K562 (cell line): ENCODE measurements around the gene TRIM65. TPM values are rescaled to one million over a fixed set of nuclear protein-coding genes. Genes with fewer than 3 reads are reported as not detected.

Experiments
- ARID2 ChIP-seq: fragments of 450-650 bp; IDR thresholded peaks from 2 replicates; pipeline ENCODE4 v1.6.1; 2017; ENCODE audit warnings: antibody characterized with exemption, mild to moderate bottlenecking
- BDP1 ChIP-seq: IDR thresholded peaks from 3 replicates; pipeline ENCODE4 v1.6.1; 2011; ENCODE audit not compliant: insufficient read length, insufficient read depth
- CBX2 ChIP-seq: fragments of 200-600 bp; sonication (generic); IDR thresholded peaks from one replicate; pipeline ENCODE4 v1.6.1; 2012; ENCODE audit warnings: mild to moderate bottlenecking, low read length, inconsistent platforms; ENCODE audit not compliant: insufficient read depth, poor library complexity, severe bottlenecking
- CEBPG ChIP-seq, 3 experiments: fragments of 200-800 bp in 1 of 3; sonication (Bioruptor generic) in 1 of 3; sonication (generic) in 1 of 3; formaldehyde crosslinking in 1 of 3; IDR thresholded peaks in 2 of 3; conservative IDR thresholded peaks in 1 of 3; 2 replicates each; pipeline versions ENCODE4 v1.6.1 to v1.8.0; 2016 to 2022; ENCODE audit warnings: missing compliant biosample characterization in 2 of 3, missing genetic modification characterization in 2 of 3, mild to moderate bottlenecking in 1 of 3, missing genetic modification reagents in 1 of 3
- CREB3 ChIP-seq: fragments of 450-650 bp; conservative IDR thresholded peaks from 2 replicates; pipeline ENCODE4 v1.6.1; 2016; ENCODE audit warnings: missing genetic modification characterization, low read depth, mild to moderate bottlenecking, missing compliant biosample characterization, moderate library complexity
- EP300 ChIP-seq: IDR thresholded peaks from 2 replicates; pipeline ENCODE4 v1.6.1; 2012; ENCODE audit warnings: low read length, improper control_type of control experiment
- IFI16 ChIP-seq: fragments of 250-450 bp; sonication (Bioruptor Pico); IDR thresholded peaks from 2 replicates; pipeline ENCODE4 v2.1.2; 2022; ENCODE audit warnings: mild to moderate bottlenecking, inconsistent platforms
- MCM7 ChIP-seq, 2 experiments: fragments of 450-650 bp; IDR thresholded peaks; 2 replicates each; pipeline ENCODE4 v1.6.1; 2016 to 2018
- MITF ChIP-seq: IDR thresholded peaks from 2 replicates; pipeline ENCODE4 v1.6.1; 2014; ENCODE audit warnings: antibody characterized with exemption
- POLR3G ChIP-seq: IDR thresholded peaks from 2 replicates; pipeline ENCODE4 v1.6.1; 2011; ENCODE audit not compliant: insufficient read length, insufficient replicate concordance; ENCODE audit errors: extremely low read depth
- RAD51 ChIP-seq: fragments of 450-650 bp; IDR thresholded peaks from 2 replicates; pipeline ENCODE4 v1.7.1; 2016; ENCODE audit warnings: low read depth, mild to moderate bottlenecking, borderline replicate concordance
- SMARCA5 ChIP-seq: fragments of 450-650 bp; IDR thresholded peaks from 2 replicates; pipeline ENCODE4 v1.6.1; 2016
- SPI1 ChIP-seq: IDR thresholded peaks from 2 replicates; pipeline ENCODE4 v1.6.1; 2011; ENCODE audit warnings: low read depth, low read length, control low read depth, borderline replicate concordance
- STAT5A ChIP-seq: IDR thresholded peaks from 2 replicates; pipeline ENCODE4 v1.6.1; 2012; ENCODE audit warnings: low read length, inconsistent platforms, borderline replicate concordance
- TAF7 ChIP-seq: fragments of 450-650 bp; IDR thresholded peaks from 2 replicates; pipeline ENCODE4 v1.6.1; 2016; ENCODE audit warnings: missing genetic modification characterization, missing compliant biosample characterization
- TRIM28 ChIP-seq: fragments of 450-650 bp; IDR thresholded peaks from 2 replicates; pipeline ENCODE4 v1.6.1; 2017
- ZBTB17 ChIP-seq: fragments of 450-650 bp; formaldehyde crosslinking; IDR thresholded peaks from 2 replicates; pipeline ENCODE4 v1.4.0; 2020; ENCODE audit warnings: mild to moderate bottlenecking
- ZNF143 ChIP-seq: sonication (generic); formaldehyde crosslinking; IDR thresholded peaks from 2 replicates; pipeline ENCODE4 v1.9.0; 2022; ENCODE audit warnings: mild to moderate bottlenecking, missing genetic modification reagents
- ZNF253 ChIP-seq: fragments of 250-450 bp; sonication (Bioruptor Pico); conservative IDR thresholded peaks from 2 replicates; pipeline ENCODE4 v1.6.1; 2021; ENCODE audit warnings: mild to moderate bottlenecking
- ZNF780A ChIP-seq: fragments of 250-450 bp; sonication (Bioruptor Pico); IDR thresholded peaks from 2 replicates; pipeline ENCODE4 v1.5.0; 2021; ENCODE audit warnings: mild to moderate bottlenecking
- ZNF79 ChIP-seq: fragments of 250-450 bp; sonication (Bioruptor Pico); IDR thresholded peaks from 2 replicates; pipeline ENCODE4 v1.4.0; 2020; ENCODE audit warnings: low read depth, mild to moderate bottlenecking, moderate library complexity
- polyA plus RNA-seq, 8 experiments: library from polyadenylated mRNA; depleted of rRNA in 4 of 8; stranded (reverse) in 5 of 8; unstranded in 3 of 8; fragments of >200 nt; fragmentation: Nextera tagmentation in 2 of 8; fragmentation: Illumina TruSeq in 1 of 8; extraction: Ambion mirVana in 2 of 8; extraction: Trizol in 1 of 8; gene quantifications; 2 replicates each; pipeline versions ENCODE4 v1.2.1 to v1.2.3, GENCODE V29; 2011 to 2014; ENCODE audit warnings: inconsistent platforms in 1 of 8, missing spikeins in 1 of 8
- total RNA-seq, 7 experiments: library from RNA; depleted of rRNA in 6 of 7; stranded (reverse); fragments of >200 nt in 6 of 7; fragmentation: Illumina TruSeq in 2 of 7; extraction: Trizol in 2 of 7; gene quantifications; 2 replicates each; pipeline versions ENCODE4 v1.2.1 to v1.2.3, GENCODE V29; 2011 to 2021; ENCODE audit warnings: low replicate concordance in 1 of 7
- TF ChIP-seq, protein P1 (sequence below): fragments of 250-450 bp; sonication (Bioruptor Pico); IDR thresholded peaks from 2 replicates; pipeline ENCODE4 v1.8.0; 2022; ENCODE audit warnings: moderate library complexity, mild to moderate bottlenecking, inconsistent platforms
- TF ChIP-seq, protein P2 (sequence below): IDR thresholded peaks from 2 replicates; pipeline ENCODE4 v1.6.1; 2012; ENCODE audit warnings: low read depth, low read length, improper control_type of control experiment, borderline replicate concordance

TRIM65 gene
- total and polyA plus RNA-seq, 9 of the 15 experiments (the other 6 are each of a cell fraction or from before 2014, with no cell fraction given), result 2.8 to 45.7 (median 22.9) TPM

DNA sequence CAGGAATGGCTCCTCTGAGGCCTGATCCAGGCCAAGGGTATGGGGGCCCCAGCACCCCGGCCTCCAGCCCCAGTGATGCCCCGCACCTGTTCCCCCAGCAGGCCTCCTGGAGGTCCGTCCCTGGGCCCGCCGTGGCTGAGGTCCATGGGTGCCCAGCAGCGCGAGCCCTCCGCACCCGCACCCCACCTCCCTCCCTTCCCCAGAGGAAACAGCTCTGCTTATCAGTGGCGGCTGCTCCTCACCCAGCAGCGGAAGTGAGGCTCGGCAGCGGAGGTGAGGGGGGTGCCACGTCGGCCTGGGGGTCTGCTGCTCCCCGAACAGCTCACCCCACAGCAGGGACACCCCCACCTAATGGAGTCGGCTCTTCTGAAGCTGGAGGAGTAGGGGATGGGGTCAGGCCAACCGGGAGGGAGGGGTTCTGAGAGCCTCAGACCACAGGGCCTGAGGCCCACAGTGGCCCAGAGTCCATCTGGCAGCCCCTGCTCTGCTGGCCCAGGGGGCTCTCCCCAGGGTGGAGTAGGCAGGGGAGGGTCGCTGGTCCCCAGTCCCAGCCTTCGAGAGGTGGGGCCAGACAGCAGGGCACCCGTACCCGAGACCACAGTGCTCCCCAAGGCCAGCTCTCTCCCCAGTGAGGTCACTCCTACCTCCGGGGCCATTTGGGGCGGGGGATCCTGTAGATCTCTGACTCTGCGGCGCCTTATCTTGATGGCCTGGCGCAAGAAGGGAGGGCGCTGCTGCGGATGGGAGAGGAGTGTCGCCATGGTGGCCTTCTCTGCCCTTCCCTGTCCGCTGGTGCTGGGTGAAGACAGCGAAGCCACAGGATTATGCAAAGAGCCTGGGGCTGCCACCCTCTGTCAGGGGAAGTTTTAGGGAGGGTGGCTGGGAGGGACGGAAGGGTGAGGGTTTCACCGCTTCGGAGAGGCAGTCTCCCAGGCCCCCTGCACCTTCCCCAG lies 52.9 kb downstream of the TRIM65 start, which contains the start of gene UNC13D (continued):
- TF ChIP-seq, protein P1, sequence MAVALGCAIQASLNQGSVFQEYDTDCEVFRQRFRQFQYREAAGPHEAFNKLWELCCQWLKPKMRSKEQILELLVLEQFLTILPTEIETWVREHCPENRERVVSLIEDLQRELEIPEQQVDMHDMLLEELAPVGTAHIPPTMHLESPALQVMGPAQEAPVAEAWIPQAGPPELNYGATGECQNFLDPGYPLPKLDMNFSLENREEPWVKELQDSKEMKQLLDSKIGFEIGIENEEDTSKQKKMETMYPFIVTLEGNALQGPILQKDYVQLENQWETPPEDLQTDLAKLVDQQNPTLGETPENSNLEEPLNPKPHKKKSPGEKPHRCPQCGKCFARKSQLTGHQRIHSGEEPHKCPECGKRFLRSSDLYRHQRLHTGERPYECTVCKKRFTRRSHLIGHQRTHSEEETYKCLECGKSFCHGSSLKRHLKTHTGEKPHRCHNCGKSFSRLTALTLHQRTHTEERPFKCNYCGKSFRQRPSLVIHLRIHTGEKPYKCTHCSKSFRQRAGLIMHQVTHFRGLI (CRISPR knock-in tag), result no peak
- TF ChIP-seq TAF7 (peak; percentile 37; the same call in 1 of the 2 replicates), SMARCA5 (no peak), IFI16 (CRISPR knock-in tag) (no peak), MITF (no peak), CREB3 (no peak; the same call in none of the 2 replicates), CBX2 (no peak), EP300 (no peak; the same call in 1 of the 2 replicates), POLR3G (no peak), ZNF253 (CRISPR knock-in tag) (no peak), CEBPG (CRISPR knock-in tag; IDR thresholded peaks at IDR 0.05) (peak; percentile 46; the same call in 1 of the 2 replicates), CEBPG (tag; conservative IDR thresholded peaks at IDR 0.05 in 1 of 2, IDR thresholded peaks at IDR 0.05 in 1 of 2) (peak in 1 of 2 experiments; percentile 70; a peak in 2 of 4 replicates), TRIM28 (no peak), SPI1 (peak; percentile 80; the same call in 1 of the 2 replicates), ZNF79 (CRISPR knock-in tag) (no peak), MCM7 (IDR thresholded peaks at IDR 0.05) (no peak), ZBTB17 (CRISPR knock-in tag) (peak; percentile 43; the same call in 1 of the 2 replicates), ZNF143 (CRISPR knock-in tag) (no peak), RAD51 (no peak), BDP1 (no peak), STAT5A (no peak), ARID2 (no peak), ZNF780A (CRISPR knock-in tag) (no peak)
- TF ChIP-seq, protein P2, sequence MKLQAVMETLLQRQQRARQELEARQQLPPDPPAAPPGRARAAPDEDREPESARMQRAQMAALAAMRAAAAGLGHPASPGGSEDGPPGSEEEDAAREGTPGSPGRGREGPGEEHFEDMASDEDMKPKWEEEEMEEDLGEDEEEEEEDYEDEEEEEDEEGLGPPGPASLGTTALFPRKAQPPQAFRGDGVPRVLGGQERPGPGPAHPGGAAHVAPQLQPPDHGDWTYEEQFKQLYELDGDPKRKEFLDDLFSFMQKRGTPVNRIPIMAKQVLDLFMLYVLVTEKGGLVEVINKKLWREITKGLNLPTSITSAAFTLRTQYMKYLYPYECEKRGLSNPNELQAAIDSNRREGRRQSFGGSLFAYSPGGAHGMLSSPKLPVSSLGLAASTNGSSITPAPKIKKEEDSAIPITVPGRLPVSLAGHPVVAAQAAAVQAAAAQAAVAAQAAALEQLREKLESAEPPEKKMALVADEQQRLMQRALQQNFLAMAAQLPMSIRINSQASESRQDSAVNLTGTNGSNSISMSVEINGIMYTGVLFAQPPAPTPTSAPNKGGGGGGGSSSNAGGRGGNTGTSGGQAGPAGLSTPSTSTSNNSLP, result no peak
